CD4-positive, alpha-beta T cell treated with Interleukin-21 for 1 hour (primary cell): ENCODE results near the gene IFNL2.

Source experiments
- DNase-seq: peaks from one replicate; pipeline ENCODE4 v3.0.0-alpha.2; 2020

Gene IFNL2

DNA sequence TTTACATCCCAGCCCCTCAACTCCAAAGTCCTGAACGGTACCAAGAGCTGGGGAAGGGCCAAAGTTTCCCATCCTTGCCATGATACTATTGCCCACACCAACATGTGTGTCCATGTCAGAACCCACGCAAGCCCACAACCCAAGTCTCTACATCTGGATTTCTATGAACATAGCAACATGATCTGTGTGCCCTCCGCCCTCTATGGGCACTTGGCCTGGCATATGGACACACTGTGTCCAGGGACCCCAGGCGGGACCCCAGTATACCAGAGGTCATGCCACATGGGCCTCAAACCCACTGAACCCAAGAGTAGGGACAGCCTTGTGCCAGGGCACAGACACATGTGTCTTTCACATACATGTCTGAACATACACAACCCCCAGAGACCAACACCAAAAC is 50.5 kb downstream of the IFNL2 start:
- no peak for DNase-seq

DNA sequence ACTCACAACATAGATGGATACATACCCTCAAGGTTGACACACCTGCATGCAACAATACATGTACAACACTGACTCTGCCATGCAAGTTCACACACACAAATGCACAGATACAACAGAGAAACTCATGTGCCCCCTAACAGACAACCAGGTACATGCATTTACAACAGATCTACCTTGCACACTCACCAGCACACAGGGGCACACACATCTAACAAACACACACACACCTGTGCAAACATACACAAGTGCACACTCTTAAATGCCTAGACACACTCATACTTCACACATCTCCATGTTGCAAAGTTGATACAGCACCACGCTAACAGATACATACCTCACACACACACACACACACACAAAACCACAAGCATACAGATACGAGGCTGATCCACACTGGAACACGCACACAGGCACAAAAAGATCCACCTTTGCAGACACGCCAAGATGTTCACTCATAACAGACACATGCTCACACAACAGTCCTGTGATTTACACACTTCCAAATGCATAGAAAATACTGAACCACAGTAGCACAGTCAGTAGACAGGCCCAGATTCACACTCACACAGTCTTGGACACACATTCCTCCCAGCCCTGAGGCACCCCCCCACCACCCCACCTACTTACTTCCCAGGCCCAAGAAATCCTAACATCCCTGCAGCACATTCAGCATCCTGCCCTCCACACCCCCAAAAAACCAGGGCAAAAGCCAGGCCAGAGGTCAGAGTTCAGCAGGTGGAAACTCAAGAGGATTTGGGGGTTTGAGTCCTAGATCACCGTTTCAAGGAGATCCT is 51.1 kb downstream of the IFNL2 start:
- no peak for DNase-seq
